Heart right ventricle (tissue), 16 donors: Measurements from ENCODE around the gene NONO. TPM values are rescaled to one million over a fixed set of nuclear protein-coding genes. Genes with fewer than 3 reads are reported as not detected.
"Not testable (repeated sequence)": the region's sequence is repeated elsewhere in the genome, so short reads cannot be mapped to it uniquely, and the experiment has no call there.

ENCODE experiments used
- ATAC-seq, 8 donors: fragments of 200-7000 bp; cut with Tn5 transposase; one replicate each; pipeline ENCODE4 v1.9.1; 2020; ENCODE audit warnings: mild to moderate bottlenecking in 8 of 8, moderate library complexity in 8 of 8, moderate number of reproducible peaks in 1 of 8
- DNase-seq, 2 donors: peaks; one replicate each; pipeline ENCODE4 v3.0.0-alpha.2; 2020
- H3K27ac ChIP-seq, 10 donors: fragments of 200-600 bp; sonication (generic) in 2 of 10; one replicate each; pipeline versions ENCODE4 v1.5.0 to v1.8.0; 2020 to 2022; ENCODE audit warnings: mild to moderate bottlenecking in 3 of 10
- H3K27me3 ChIP-seq, 7 donors: fragments of 200-600 bp; one replicate each; pipeline ENCODE4 v1.8.0; 2021 to 2022; ENCODE audit warnings: mild to moderate bottlenecking in 2 of 7
- H3K36me3 ChIP-seq, 9 donors: fragments of 200-600 bp; sonication (generic) in 1 of 9; one replicate each; pipeline versions ENCODE4 v1.5.0 to v1.8.0; 2020 to 2022; ENCODE audit warnings: mild to moderate bottlenecking in 2 of 9
- H3K4me1 ChIP-seq, 9 donors: fragments of 200-600 bp; sonication (generic) in 1 of 9; one replicate each; pipeline versions ENCODE4 v1.5.0 to v1.8.0; 2020 to 2022; ENCODE audit warnings: mild to moderate bottlenecking in 4 of 9
- H3K4me3 ChIP-seq, 10 donors: fragments of 200-600 bp; sonication (generic) in 2 of 10; one replicate each; pipeline versions ENCODE4 v1.5.0 to v1.8.0; 2020 to 2022; ENCODE audit warnings: mild to moderate bottlenecking in 7 of 10, moderate library complexity in 2 of 10
- H3K9me3 ChIP-seq, 11 donors: fragments of 200-600 bp in 10 of 11; sonication (generic) in 2 of 11; one replicate each; pipeline versions ENCODE4 v1.5.0 to v1.8.0; 2013 to 2022; ENCODE audit warnings: mild to moderate bottlenecking in 2 of 11, control low read depth in 1 of 11, moderate library complexity in 1 of 11
- CTCF ChIP-seq, 9 donors: fragments of 200-600 bp; sonication (generic) in 2 of 9; IDR thresholded peaks; one replicate each; pipeline versions ENCODE4 v1.5.0 to v1.8.0; 2021 to 2022; ENCODE audit warnings: antibody characterized with exemption in 9 of 9, mild to moderate bottlenecking in 5 of 9, moderate library complexity in 1 of 9
- WGBS, 2 donors: extraction: QIAGEN DNeasy Blood & Tissue Kit; methylation state at CpG; one replicate each; pipeline ENCODE4 v1.1.7; 2013; ENCODE audit warnings: inconsistent platforms in 1 of 2; 5-methylcytosine and 5-hydroxymethylcytosine counted together
- intact Hi-C, 10 donors: fragments of 100-400 bp; cut with DNase I; formaldehyde crosslinking; loops; one replicate each; pipeline versions ENCODE4 v1.11.1 to v1.14.2; 2022
- polyA plus RNA-seq, 2 donors: library from polyadenylated mRNA; stranded (reverse); fragments of 200-250 nt; gene quantifications; one replicate each; pipeline ENCODE4 v1.2.3, GENCODE V29; 2013
- total RNA-seq, 10 donors: library from RNA; stranded (reverse); fragmentation: NEBNext Ultra II Directional in 3 of 10; extraction: Animal tissue kit (Norgen Biotek cat#: 25700) in 3 of 10; gene quantifications; one replicate each; pipeline versions ENCODE4 v1.2.1 to v1.2.4, GENCODE V29; 2021 to 2023
- donor health status: Arrhythmogenic right ventricular cardiomyopathy.
- donor health status: ischemic (EF 13 %, LVEDD 7.1; RV severe dilation, severe dysfunction).
- donor health status: healthy with polysubstance abuse.
- donor health status: DM: no; HTN: yes; CAD: no.
- donor health status: DM: no; HTN: no; CAD: no.
- donor health status: ischemic (EF 25% LVEDD 6.9; RV normal size, moderate dysfunction).
- donor health status: ischemic (EF 25% LVEDD 5.7; RV mildly dilated, moderate dysfunction).
- donor health status: healthy.
- donor health status: DM: yes; HTN: yes; CAD: no.
- donor health status: Ischemic cardiomyopathy.
- donor health status: ischemic (EF 35%, LVEDD 5.7; RV mildly dilated, moderate dysfunction).
- donor health status: nonischemic (EF 11% LVEDD 7.7; RV severe dilation, severe dysfunction).
- donor health status: DM: yes; HTN: yes; CAD: no.
- donor health status: PGD.
- donor health status: ischemic (EF 29% LVEDD 5.4; RV normal size, mild dysfunction).
- donor health status: nonischemic (EF 23%, LVEDD 6.1; RV moderate dilation, normal function).

The NONO gene
- total and polyA plus RNA-seq, 12 donors = 55.0 to 145 (median 110) TPM

DNA sequence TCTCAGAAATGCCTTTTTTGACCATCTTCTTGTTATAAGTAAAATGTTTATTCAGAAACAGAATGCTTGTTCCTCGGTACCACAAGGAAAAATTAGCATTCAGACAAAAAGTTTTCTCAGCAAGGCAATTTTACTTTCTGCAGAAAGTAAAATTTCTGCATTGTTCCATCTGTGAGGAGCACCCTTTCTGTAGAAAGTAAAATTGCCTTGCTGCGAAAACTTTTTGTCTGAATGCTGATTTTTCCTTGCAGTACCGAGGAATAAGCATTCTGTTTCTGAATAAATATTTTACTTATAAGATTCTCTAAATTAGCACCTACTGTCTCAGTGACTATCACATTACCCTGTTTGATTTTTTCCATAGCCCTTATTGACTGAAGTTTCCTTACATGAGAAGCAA is 43.0 kb downstream of the NONO start:
- intact Hi-C loops = no loop called here
- Histone ChIP-seq H3K4me3 (no peak overlapping the region), H3K27ac (no peak overlapping the region), H3K4me1 (no peaks in the 10 kb centered on the region), H3K9me3 (peaks cover 0 to 32% (median 11%) of the 10 kb centered on the region in 11 donors), H3K36me3 (no peaks in the 10 kb centered on the region), H3K27me3 (no peaks in the 10 kb centered on the region)
- no peak for TF ChIP-seq CTCF (IDR thresholded peaks at IDR 0.05)
- DNase-seq = no peak
- WGBS, 2 donors = 96 to 100% methylated on average over 3 of the region's 3 CpGs
- no peak for ATAC-seq

DNA sequence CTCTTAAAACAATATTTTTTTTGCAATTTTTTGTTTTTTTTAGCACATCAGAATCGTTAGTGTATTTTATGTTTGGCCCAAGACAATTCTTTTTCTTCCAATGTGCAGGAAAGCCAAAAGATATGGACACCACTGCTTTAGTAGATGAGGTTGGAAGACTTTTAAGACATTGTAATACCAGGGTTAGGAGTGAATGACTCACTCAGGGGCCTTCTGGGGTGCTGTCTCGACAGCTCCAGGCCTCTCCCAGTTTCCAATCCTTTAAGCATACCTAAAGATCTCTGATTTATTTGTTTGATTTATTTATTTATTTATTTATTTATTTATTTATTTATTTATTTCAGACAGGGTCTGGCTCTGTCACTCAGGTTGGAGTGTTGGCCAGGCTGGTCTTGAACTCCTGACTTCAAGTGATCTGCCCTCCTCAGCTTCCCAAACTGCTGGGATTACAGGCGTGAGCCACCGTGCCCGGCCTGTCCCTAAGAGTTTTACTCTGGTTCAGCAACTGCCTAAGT is 65.8 kb downstream of the NONO start:
- H3K27me3 ChIP-seq, H3K9me3 ChIP-seq, DNase-seq, H3K4me1 ChIP-seq, intact Hi-C loops, ATAC-seq, H3K27ac ChIP-seq, H3K36me3 ChIP-seq, H3K4me3 ChIP-seq: not testable (repeated sequence)
- 56 to 59% methylated on average over 2 of the region's 5 CpGs for WGBS, 2 donors

- H3K27me3 ChIP-seq, H3K4me3 ChIP-seq, H3K4me1 ChIP-seq, H3K27ac ChIP-seq, intact Hi-C loops, DNase-seq, H3K36me3 ChIP-seq, H3K9me3 ChIP-seq, ATAC-seq: not testable (repeated sequence)
- 10 to 40% methylated on average over 1 to 2 of the region's 6 CpGs for WGBS, 2 donors
Observed at GRCh38 chrX:71349867-71350266, 66.4 kb downstream of the NONO start.

Other genes starting within 250 kb of the NONO start
- gene SNX12, start 215.3 kb upstream of the NONO start, total RNA-seq = 10 to 100 TPM; 41.5 to 54.0 (median 49.4) TPM
- gene SNX12, start 215.3 kb upstream of the NONO start, polyA plus RNA-seq = 10 to 100 TPM; 22.5 to 36.2 TPM
- gene FOXO4, start 187.8 kb upstream of the NONO start, total RNA-seq = 10 to 100 TPM; 29.5 to 67.8 (median 37.5) TPM
- 10 to 100 TPM; 12.2 to 21.5 TPM for gene FOXO4, start 187.8 kb upstream of the NONO start, polyA plus RNA-seq
- gene CXorf65, start 176.9 kb upstream of the NONO start, total RNA-seq = not detected
- gene CXorf65, start 176.9 kb upstream of the NONO start, polyA plus RNA-seq = not detected
- gene IL2RG, start 172.1 kb upstream of the NONO start, total RNA-seq = 10 to 100 TPM in 1 of 10 donors, 1 to 10 TPM in 6, under 1 TPM in 3; 0.57 to 15.3 (median 2.0) TPM
- gene IL2RG, start 172.1 kb upstream of the NONO start, polyA plus RNA-seq = 1 to 10 TPM; 1.3 to 1.7 TPM
- gene MED12, start 165.0 kb upstream of the NONO start, total RNA-seq = 10 to 100 TPM; 22.4 to 35.1 (median 28.9) TPM
- 10 to 100 TPM in 1 of 2 donors, 1 to 10 TPM in 1; 6.1 to 10.8 TPM for gene MED12, start 165.0 kb upstream of the NONO start, polyA plus RNA-seq
- gene NLGN3, start 138.8 kb upstream of the NONO start, total RNA-seq = under 1 TPM; 0.23 to 0.94 (median 0.55) TPM
- gene NLGN3, start 138.8 kb upstream of the NONO start, polyA plus RNA-seq = under 1 TPM; 0.16 to 0.51 TPM
- not detected for gene GJB1, start 60.4 kb upstream of the NONO start, total RNA-seq
- not detected for gene GJB1, start 60.4 kb upstream of the NONO start, polyA plus RNA-seq
- 10 to 100 TPM; 10.3 to 18.7 (median 16.5) TPM for gene ZMYM3, start 29.5 kb upstream of the NONO start, total RNA-seq
- 1 to 10 TPM; 4.4 to 6.2 TPM for gene ZMYM3, start 29.5 kb upstream of the NONO start, polyA plus RNA-seq
- gene ITGB1BP2, start 18.1 kb downstream of the NONO start, total RNA-seq = 100 to 1,000 TPM in 2 of 10 donors, 10 to 100 TPM in 8; 85.6 to 150 (median 94.1) TPM
- 100 to 1,000 TPM in 1 of 2 donors, 10 to 100 TPM in 1; 45.9 to 106 TPM for gene ITGB1BP2, start 18.1 kb downstream of the NONO start, polyA plus RNA-seq
- gene TAF1, start 82.7 kb downstream of the NONO start, total RNA-seq = 10 to 100 TPM; 16.1 to 27.1 (median 21.6) TPM
- gene TAF1, start 82.7 kb downstream of the NONO start, polyA plus RNA-seq = 1 to 10 TPM; 6.0 to 8.7 TPM
- 10 to 100 TPM; 58.8 to 92.1 (median 80.3) TPM for gene OGT, start 249.5 kb downstream of the NONO start, total RNA-seq
- gene OGT, start 249.5 kb downstream of the NONO start, polyA plus RNA-seq = 10 to 100 TPM; 16.1 to 73.7 TPM